Cardiac fibroblast (primary cell): ENCODE measurements around the gene CCP110.
"Not testable (repeated sequence)": the region's sequence is repeated elsewhere in the genome, so short reads cannot be mapped to it uniquely, and the experiment has no call there.

Experiments
- DNase-seq, 2 donors: peaks; one replicate each; pipeline versions ENCODE4 v3.0.0 to v3.0.0-alpha.2; 2010; ENCODE audit warnings: low read depth in 2 of 2
- H3K4me3 ChIP-seq, 2 donors: replicated peaks in 1 of 2; 1 replicate in 1 of 2; 2 replicates in 1 of 2; pipeline ENCODE4 v1.5.1; 2011; ENCODE audit warnings: low read depth in 2 of 2, low read length in 2 of 2, mild to moderate bottlenecking in 2 of 2, moderate library complexity in 1 of 2
- CTCF ChIP-seq: IDR thresholded peaks from one replicate; pipeline ENCODE4 v1.5.1; 2011; ENCODE audit warnings: low read depth, mild to moderate bottlenecking, low read length, inconsistent platforms

The CCP110 gene

GRCh38 chr16:19542138-19542821 lies 18.5 kb downstream of the CCP110 start:
- H3K4me3 ChIP-seq = no peak overlapping the region
- DNase-seq = no peak
- no peak for TF ChIP-seq CTCF

GRCh38 chr16:19543278-19543996 lies 19.7 kb downstream of the CCP110 start:
- H3K4me3 ChIP-seq, DNase-seq: not testable (repeated sequence)

- no peak for DNase-seq
- TF ChIP-seq CTCF = no peak
- H3K4me3 ChIP-seq = no peak overlapping the region
Measured at GRCh38 chr16:19548144-19548543, 24.4 kb downstream of the CCP110 start.

- DNase-seq = no peak
- TF ChIP-seq CTCF = no peak
- H3K4me3 ChIP-seq = no peak overlapping the region
Measured at GRCh38 chr16:19549673-19550072, 25.9 kb downstream of the CCP110 start.

- DNase-seq = peak; percentile 99
- peak; percentile 74 for TF ChIP-seq CTCF
- peak within 1 kb of the TSS; percentile 90 to 92 for H3K4me3 ChIP-seq
Measured at GRCh38 chr16:19555186-19555937, 31.6 kb downstream of the CCP110 start, which contains the start of gene VPS35L. Gene VPS35L (plus strand): TSS chr16:19555703. CDS start chr16:19555730, 27 bp downstream.

- peak; percentile 27 to 61 for DNase-seq
- H3K4me3 ChIP-seq = peak overlapping the region; percentile 90 to 92
- peak; percentile 31 for TF ChIP-seq CTCF
Measured at GRCh38 chr16:19555938-19556771, 32.4 kb downstream of the CCP110 start.
